GM15510 (cell line): ENCODE data around the gene EGR1.
A peak's percentile ranks its signal among the peaks of the same experiment; 100 is the strongest.

ENCODE experiments used
- POLR2A ChIP-seq: IDR thresholded peaks from 3 replicates; pipeline ENCODE4 v1.6.1; 2011; ENCODE audit warnings: borderline replicate concordance; ENCODE audit not compliant: insufficient read length; ENCODE audit errors: extremely low read depth

EGR1 gene

DNA sequence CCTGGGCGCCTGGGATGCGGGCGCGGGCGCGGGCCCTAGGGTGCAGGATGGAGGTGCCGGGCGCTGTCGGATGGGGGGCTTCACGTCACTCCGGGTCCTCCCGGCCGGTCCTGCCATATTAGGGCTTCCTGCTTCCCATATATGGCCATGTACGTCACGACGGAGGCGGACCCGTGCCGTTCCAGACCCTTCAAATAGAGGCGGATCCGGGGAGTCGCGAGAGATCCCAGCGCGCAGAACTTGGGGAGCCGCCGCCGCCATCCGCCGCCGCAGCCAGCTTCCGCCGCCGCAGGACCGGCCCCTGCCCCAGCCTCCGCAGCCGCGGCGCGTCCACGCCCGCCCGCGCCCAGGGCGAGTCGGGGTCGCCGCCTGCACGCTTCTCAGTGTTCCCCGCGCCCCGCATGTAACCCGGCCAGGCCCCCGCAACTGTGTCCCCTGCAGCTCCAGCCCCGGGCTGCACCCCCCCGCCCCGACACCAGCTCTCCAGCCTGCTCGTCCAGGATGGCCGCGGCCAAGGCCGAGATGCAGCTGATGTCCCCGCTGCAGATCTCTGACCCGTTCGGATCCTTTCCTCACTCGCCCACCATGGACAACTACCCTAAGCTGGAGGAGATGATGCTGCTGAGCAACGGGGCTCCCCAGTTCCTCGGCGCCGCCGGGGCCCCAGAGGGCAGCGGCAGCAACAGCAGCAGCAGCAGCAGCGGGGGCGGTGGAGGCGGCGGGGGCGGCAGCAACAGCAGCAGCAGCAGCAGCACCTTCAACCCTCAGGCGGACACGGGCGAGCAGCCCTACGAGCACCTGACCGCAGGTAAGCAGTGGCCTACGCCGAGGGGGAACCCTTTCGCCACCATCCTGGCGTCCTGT is at the start of gene EGR1:
TSS of gene EGR1 (plus strand) at position 219 of the 864 bp plus-strand sequence. CDS start at position 502, 283 bp downstream.
- peak; percentile 93 for TF ChIP-seq POLR2A

DNA sequence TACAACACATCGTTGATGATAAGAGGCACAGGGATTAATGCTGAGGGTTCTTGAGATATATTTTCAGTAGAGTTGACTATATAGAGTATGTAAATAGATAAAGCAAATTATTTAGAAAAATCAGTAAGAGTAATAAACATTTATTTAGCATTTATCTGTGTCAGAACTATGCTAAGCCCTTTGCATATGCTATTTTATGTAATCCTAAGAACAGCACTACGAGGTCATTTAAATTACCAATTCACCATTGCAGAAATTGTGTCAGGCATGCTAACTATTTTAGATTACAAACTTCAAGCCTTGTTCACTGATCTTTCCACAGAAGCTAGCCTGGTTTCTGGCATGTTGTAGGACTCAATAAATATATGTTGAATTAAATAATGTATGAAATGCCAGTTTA is 46.8 kb upstream of the EGR1 start:
- no peak for TF ChIP-seq POLR2A

DNA sequence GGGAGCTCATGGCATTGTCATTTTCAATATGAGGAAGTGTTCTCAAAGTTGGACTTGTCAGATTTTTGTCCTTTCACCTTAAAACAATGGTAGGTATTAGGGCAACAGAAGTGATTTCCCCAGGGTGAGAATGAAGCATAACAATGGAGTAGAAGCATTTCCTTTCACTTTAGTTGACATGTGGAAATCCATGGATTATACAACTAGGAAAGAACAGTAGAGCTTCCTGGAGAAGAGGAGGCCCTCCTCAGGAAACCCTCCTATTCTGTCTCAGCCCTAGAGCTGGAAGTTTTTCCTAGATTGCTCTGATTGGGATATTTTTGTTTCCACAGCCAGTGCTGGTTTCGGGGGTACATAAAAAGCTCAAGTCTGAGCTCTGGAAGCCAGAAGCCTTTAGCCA is 40.2 kb upstream of the EGR1 start:
- no peak for TF ChIP-seq POLR2A

DNA sequence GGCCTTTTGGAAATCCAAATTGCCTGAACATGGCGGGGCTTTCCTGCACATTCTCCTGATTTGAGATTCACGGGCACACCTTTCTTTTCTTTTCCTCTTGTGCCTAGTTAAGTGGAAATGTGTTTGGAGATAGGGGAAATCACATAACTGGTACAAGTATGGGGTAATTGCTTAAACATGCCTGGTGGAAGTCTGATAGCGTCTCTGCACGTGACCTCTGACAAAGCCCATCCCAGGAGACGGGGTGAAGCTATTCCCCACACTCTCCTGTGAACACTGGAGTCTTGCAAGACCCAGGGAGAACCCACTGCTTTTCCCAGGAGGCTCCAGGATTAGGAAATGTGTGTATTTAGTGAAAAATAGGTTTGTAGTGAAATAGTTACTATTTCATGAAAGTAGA is 29.3 kb upstream of the EGR1 start:
- no peak for TF ChIP-seq POLR2A

DNA sequence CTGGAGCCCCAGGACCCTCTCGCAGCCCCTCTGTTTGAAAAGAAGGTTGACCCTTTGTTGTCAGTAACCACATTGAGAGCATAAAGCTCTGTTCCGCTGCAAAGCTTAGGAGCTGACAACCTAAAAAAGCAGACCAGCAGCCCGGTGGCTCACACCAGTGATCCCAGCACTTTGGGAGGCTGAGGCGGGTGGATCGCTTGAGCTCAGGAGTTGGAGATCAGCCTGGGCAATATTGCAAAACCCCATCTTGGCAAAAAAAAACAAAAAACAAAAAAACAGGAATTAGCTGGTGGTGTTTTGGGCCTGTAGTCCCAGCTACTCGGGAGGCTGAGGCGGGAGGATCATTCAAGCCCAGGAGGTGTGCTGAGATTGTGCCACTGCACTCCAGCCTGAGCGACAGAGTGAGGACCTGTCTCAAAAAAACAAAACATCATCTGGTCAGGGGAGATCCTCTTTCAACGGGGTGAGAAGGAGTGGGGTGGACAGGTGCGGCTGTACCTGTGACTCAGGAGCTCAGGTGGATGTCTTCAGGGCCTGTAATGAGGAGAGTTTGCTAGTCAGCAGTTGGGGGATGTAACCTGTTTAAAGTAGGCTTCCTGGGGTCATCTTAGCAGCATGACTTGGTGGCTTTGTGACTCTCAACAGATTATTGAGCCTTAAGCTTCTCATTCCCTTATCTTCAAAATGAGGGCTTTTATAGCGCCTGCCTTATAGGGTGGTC is 27.1 kb upstream of the EGR1 start:
- no peak for TF ChIP-seq POLR2A

DNA sequence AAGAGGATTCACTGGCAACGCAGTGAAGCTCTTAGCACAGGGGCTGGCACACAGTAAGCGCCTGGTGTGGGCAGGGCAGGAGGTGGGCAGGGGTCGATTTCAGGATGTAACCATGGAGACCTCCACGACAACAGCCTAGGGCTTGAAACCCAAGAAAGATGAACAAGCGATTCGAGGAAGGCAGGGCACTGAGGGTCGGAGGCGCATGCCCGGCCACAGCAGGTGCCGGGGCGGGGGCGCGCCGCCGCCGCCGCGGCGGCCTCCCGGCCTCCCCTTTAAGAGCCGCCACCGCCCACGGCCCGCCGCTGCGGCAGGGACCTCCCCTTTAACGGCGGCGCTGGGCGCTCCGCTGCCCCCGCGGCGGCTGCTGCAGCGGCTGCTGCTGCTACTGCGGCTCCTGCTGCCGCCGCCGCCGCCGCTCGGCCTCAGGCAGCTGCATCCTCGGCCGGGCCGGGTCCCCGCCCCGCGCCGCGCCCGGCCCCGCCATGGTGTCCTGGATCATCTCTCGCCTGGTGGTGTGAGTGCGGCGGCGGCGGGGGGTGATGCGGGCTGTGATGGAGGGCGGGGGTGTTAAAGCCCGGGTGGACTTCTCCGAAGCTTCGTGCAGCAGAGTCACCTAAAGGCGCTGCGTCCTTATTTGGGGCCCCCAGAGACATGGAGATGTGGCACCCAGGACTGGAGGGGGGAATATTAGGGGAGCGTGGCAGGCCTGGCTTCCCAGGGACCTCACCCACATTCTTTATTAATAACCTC is 26.4 kb upstream of the EGR1 start, which contains the start of gene REEP2:
TSS of gene REEP2 (plus strand) at position 334 of the 753 bp plus-strand sequence. CDS start at position 486, 152 bp downstream.
- TF ChIP-seq POLR2A: no peak

DNA sequence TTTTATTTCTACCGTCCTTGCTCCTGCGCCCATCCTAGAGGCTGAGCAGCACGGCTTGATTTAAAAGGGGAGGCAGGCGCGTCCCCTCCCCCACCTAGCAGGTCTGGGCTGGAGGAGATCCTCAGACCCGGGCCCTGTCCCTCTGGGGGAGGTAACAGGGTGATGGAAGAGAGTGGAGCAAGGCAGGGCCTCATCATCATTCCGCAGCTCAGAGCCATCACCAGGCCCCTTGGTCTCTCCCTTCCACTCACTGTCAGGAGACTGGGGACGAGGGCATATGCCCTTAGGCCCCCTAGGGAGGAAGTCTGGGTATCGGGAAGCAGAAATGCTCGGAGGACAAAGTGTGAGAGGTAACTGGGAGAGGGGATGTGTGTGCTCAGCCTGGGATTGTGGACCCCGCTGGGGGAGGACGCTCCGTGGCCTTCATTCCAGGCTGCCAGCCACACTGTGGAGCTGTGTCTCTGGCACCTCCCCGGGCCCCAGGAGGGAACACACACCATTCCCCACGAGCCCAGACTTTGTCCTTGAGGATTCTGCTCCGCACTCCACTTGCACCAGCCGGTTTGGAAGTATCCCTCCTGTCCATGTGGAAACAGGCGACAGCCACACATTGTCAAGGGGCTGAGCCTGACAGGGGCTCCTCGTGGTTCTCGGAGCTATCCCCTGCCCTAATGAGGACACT is 25.7 kb upstream of the EGR1 start:
- TF ChIP-seq POLR2A: no peak

DNA sequence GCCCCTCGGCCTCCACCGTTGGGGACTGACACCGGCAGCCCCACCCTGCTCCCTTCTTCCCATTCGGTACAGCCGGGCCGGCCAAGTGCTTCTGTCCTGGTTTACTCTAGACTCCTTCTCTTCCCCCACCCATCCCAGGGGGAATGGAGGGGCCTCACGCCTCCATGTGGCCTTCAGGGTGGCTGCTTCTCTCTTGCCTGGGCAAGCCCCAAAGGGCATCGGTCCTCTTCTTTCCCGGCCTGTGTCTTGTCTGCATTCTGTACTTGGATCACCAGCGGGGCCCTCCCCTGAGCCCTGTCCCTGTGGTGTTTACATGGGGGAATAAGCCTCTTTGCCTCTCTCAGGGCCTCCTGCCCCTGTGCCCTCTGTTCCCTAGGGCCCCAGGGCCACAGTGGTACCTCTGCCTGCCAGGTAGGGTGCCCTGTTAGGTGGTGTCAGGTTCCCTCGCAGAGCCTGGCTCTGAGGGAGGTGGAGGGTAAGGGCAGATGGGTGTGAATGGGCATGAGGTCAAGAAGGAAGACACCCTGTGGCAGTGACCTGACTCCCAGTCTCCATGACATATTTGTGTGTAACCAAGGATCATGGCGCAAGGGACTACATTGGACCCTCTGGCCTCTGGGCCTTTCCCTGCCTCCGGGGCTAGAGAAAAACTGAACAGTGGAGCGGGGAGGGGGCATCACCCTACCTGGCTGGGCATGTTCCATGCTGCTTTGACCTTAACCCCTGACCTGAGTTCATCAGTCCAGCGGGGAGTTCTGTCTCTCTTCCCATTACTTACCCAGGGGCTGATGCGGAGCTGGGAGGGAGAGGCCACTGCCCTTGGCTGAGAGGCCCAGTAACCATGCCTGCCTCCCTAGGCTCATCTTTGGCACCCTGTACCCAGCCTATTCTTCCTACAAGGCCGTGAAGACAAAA is 24.9 kb upstream of the EGR1 start:
- TF ChIP-seq POLR2A: no peak

DNA sequence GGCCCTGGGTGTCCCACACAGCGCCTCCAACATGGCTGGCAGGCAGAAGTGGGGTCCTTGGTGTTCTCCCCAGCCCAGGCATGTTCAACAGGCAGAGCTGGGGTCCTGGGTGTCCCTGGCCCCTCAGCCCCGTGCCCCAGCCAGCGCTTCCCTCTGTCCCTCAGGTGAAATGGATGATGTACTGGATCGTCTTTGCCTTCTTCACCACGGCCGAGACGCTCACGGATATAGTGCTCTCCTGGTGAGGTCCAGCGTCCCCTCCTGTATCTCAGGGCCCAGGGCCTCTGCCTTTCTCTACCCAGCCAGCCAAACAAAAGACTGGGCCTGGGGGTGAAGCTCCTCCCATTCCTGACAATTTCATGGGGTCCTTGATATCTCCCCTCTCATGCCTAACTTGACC is 24.1 kb upstream of the EGR1 start:
- no peak for TF ChIP-seq POLR2A

DNA sequence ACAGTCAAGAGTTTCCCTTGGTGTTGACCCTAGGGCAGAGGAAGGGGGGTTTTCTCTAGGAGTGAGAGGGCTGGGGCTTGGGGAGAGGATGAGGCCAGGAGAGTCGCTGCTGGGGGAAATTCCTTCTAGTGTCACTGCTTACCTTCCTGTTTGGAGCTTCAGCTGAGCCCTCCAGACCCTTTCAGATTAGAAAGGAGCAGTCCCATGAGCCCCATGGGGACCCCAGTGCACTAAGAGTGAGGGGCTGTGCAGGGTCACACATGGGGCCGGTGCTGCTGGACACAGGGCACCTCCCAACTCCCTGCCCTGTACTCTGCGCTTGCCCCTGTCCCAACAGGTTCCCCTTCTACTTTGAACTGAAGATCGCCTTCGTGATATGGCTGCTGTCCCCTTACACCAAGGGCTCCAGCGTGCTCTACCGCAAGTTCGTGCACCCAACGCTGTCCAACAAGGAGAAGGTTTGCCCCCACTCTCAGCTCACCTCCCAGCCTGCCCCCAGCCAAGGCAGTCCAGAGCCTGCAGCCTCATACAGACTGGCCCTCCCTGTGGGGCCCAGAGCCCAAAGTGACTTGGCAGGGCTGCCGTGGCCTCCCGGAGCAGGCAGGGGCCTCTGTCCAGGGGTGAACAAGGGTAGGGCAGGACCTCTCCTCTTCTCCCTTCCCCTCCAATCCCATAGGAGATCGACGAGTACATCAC is 21.1 kb upstream of the EGR1 start:
- TF ChIP-seq POLR2A: no peak

DNA sequence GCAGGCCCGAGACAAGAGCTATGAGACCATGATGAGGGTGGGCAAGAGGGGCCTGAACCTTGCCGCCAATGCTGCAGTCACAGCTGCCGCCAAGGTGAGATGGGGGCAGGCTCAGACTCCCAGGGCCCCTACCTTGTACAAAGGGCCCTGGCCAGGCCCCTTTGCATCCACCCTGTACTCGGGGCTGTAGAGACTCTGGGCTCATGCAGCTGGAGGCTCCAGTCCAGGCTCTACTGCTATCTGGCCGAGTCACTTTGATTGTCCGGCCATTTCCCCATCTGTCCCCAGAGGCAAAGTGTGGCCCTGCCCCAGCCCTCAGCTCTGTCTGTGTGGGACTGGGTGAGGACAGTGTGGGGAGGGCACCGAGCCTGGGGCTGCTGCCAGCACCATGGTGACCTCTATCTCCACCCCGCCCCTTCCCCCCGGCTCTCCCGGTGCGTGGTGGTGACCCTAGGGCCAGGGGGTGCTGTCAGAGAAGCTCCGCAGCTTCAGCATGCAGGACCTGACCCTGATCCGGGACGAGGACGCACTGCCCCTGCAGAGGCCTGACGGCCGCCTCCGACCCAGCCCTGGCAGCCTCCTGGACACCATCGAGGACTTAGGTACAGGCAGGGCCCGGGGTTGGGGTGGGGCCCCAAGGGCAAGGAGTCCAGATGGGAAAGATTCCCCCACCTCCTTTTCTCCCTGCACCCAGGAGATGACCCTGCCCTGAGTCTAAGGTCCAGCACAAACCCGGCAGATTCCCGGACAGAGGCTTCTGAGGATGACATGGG is 20.3 kb upstream of the EGR1 start:
- no peak for TF ChIP-seq POLR2A
